Tibial artery (tissue), 4 donors: Measurements from ENCODE around the gene PRKAG2.

Experiments used
- DNase-seq, 2 donors: peaks; one replicate each; pipeline ENCODE4 v3.0.0-alpha.2; 2019
- H3K27ac ChIP-seq, 2 donors: fragments of 200-600 bp; sonication (generic) in 1 of 2; 1 replicate in 1 of 2; 2 replicates in 1 of 2; pipeline ENCODE4 v1.5.1; 2018 to 2019; ENCODE audit warnings: mild to moderate bottlenecking in 1 of 2
- H3K27me3 ChIP-seq, 2 donors: fragments of 200-600 bp; sonication (generic) in 1 of 2; one replicate each; pipeline versions ENCODE4 v1.5.1 to v1.6.0; 2016 to 2019
- H3K36me3 ChIP-seq, 3 donors: fragments of 200-600 bp; sonication (generic) in 2 of 3; one replicate each; pipeline ENCODE4 v1.5.1; 2016 to 2019; ENCODE audit warnings: mild to moderate bottlenecking in 2 of 3
- H3K4me1 ChIP-seq, 4 donors: fragments of 200-600 bp; sonication (generic) in 2 of 4; 1 replicate in 3 of 4; 2 replicates in 1 of 4; pipeline ENCODE4 v1.5.1; 2016 to 2019
- H3K4me3 ChIP-seq, 2 donors: fragments of 200-600 bp; sonication (generic) in 1 of 2; 1 replicate in 1 of 2; 2 replicates in 1 of 2; pipeline ENCODE4 v1.5.1; 2018 to 2019; ENCODE audit warnings: mild to moderate bottlenecking in 2 of 2
- H3K9me3 ChIP-seq, 3 donors: fragments of 200-600 bp; sonication (generic) in 1 of 3; one replicate each; pipeline ENCODE4 v1.5.1; 2016 to 2019
- CTCF ChIP-seq, 2 experiments: fragments of 200-600 bp in 1 of 2; fragments of 450-650 bp in 1 of 2; IDR thresholded peaks; one replicate each; pipeline ENCODE4 v1.5.1; 2017 to 2019; ENCODE audit warnings: antibody characterized with exemption in 2 of 2, mild to moderate bottlenecking in 1 of 2, moderate library complexity in 1 of 2
- intact Hi-C: fragments of 100-400 bp; cut with DNase I; formaldehyde crosslinking; loops from one replicate; pipeline ENCODE4 v1.15.0; 2023; ENCODE audit warnings: low total_unique reads

The PRKAG2 gene

GRCh38 chr7:151755131-151755801, 121.6 kb downstream of the PRKAG2 start:
- H3K27me3 ChIP-seq, result no peaks in the 10 kb centered on the region
- no peak for DNase-seq
- no peaks in the 10 kb centered on the region for H3K9me3 ChIP-seq
- no peaks in the 10 kb centered on the region for H3K36me3 ChIP-seq
- no peak overlapping the region for H3K4me3 ChIP-seq
- intact Hi-C loops, result loop anchor here (5.0 to 10.0 kb wide), 2 partner anchors 130 to 293 kb away; no protein-coding TSS in a partner anchor
- TF ChIP-seq CTCF (IDR thresholded peaks at IDR 0.05), result peak in 1 of 2 experiments; percentile 9
- peak overlapping the region; percentile 69 to 80 for H3K27ac ChIP-seq
- H3K4me1 ChIP-seq, result peaks cover 0 to 62% (median 51%) of the 10 kb centered on the region in 4 donors

- intact Hi-C loops, result loop anchor here (5.0 to 10.0 kb wide), 2 partner anchors 130 to 292 kb away; no protein-coding TSS in a partner anchor
- no peak for DNase-seq
- peak overlapping the region; percentile 69 to 80 for H3K27ac ChIP-seq
- TF ChIP-seq CTCF (IDR thresholded peaks at IDR 0.05), result no peak
- H3K9me3 ChIP-seq, result no peaks in the 10 kb centered on the region
- no peak overlapping the region for H3K4me3 ChIP-seq
- H3K4me1 ChIP-seq, result peaks cover 0 to 62% (median 51%) of the 10 kb centered on the region in 4 donors
- H3K27me3 ChIP-seq, result no peaks in the 10 kb centered on the region
- no peaks in the 10 kb centered on the region for H3K36me3 ChIP-seq
Observed at GRCh38 chr7:151754688-151755130, 122.2 kb downstream of the PRKAG2 start.

- H3K4me1 ChIP-seq, result peaks cover 0 to 56% (median 47%) of the 10 kb centered on the region in 4 donors
- no peak overlapping the region for H3K4me3 ChIP-seq
- peak; percentile 84 to 91 for TF ChIP-seq CTCF (IDR thresholded peaks at IDR 0.05)
- intact Hi-C loops, result loop anchor here (10.0 kb wide), 1 partner anchor 129 kb away; no protein-coding TSS in a partner anchor
- peak; percentile 76 to 93 for DNase-seq
- no peaks in the 10 kb centered on the region for H3K9me3 ChIP-seq
- peak overlapping the region; percentile 69 to 80 for H3K27ac ChIP-seq
- no peaks in the 10 kb centered on the region for H3K36me3 ChIP-seq
- H3K27me3 ChIP-seq, result no peaks in the 10 kb centered on the region
Observed at GRCh38 chr7:151754142-151754590, 122.7 kb downstream of the PRKAG2 start.

GRCh38 chr7:151752816-151753595, 123.9 kb downstream of the PRKAG2 start:
- no peak for TF ChIP-seq CTCF (IDR thresholded peaks at IDR 0.05)
- intact Hi-C loops, result loop anchor here (10.0 kb wide), 1 partner anchor 128 kb away; no protein-coding TSS in a partner anchor
- peak overlapping the region in 1 of 2 donors; percentile 33 for H3K27ac ChIP-seq

GRCh38 chr7:151752037-151752436, 124.9 kb downstream of the PRKAG2 start:
- Histone ChIP-seq H3K27ac (no peak overlapping the region), H3K27me3 (no peaks in the 10 kb centered on the region), H3K36me3 (no peaks in the 10 kb centered on the region), H3K4me3 (no peak overlapping the region), H3K4me1 (peaks cover 0 to 35% (median 32%) of the 10 kb centered on the region in 4 donors), H3K9me3 (no peaks in the 10 kb centered on the region)
- intact Hi-C loops, result loop anchor here (10.0 kb wide), 1 partner anchor 127 kb away; no protein-coding TSS in a partner anchor
- TF ChIP-seq CTCF (IDR thresholded peaks at IDR 0.05), result no peak
- no peak for DNase-seq

More at GRCh38 chr7:151752816-151753595, 123.9 kb downstream of the PRKAG2 start:
- Histone ChIP-seq H3K27me3 (no peaks in the 10 kb centered on the region), H3K4me1 (peaks cover 0 to 45% (median 36%) of the 10 kb centered on the region in 4 donors), H3K36me3 (no peaks in the 10 kb centered on the region), H3K4me3 (no peak overlapping the region), H3K9me3 (no peaks in the 10 kb centered on the region)
- no peak for DNase-seq
